Measurements from ENCODE around the gene CNGB1.

DNA sequence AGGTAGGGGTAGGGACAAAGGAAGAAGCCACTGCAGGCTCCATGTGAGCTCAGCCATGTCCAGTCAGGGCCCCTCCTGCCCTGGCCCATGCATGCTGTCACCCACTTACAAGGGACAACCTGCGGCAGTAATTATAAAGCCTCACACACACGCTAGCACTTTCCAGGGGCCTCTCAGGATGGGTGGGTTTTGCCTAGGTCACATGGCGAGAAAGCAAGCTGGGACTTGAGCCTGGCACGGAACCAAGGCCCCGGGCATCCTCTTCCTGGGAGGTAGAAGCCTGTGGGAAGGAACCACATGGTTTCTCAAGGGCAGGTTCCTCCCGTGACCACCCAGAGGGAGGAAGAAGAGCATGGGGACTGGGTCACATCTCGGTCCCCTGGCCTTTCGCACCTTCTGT lies 22.5 kb upstream of the CNGB1 start:
- TF ChIP-seq, protein P1, sequence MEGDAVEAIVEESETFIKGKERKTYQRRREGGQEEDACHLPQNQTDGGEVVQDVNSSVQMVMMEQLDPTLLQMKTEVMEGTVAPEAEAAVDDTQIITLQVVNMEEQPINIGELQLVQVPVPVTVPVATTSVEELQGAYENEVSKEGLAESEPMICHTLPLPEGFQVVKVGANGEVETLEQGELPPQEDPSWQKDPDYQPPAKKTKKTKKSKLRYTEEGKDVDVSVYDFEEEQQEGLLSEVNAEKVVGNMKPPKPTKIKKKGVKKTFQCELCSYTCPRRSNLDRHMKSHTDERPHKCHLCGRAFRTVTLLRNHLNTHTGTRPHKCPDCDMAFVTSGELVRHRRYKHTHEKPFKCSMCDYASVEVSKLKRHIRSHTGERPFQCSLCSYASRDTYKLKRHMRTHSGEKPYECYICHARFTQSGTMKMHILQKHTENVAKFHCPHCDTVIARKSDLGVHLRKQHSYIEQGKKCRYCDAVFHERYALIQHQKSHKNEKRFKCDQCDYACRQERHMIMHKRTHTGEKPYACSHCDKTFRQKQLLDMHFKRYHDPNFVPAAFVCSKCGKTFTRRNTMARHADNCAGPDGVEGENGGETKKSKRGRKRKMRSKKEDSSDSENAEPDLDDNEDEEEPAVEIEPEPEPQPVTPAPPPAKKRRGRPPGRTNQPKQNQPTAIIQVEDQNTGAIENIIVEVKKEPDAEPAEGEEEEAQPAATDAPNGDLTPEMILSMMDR (conservative IDR thresholded peaks at IDR 0.05; ENCODE audit: low read length), result no peak
- TF ChIP-seq EZH2phosphoT487 (IDR thresholded peaks at IDR 0.05; ENCODE audit: borderline replicate concordance, low read depth, low read length), result no peak

All from OCI-LY7 (cell line).